WTC11 (cell line): ENCODE measurements around the gene HDAC7. TPM values are rescaled to one million over a fixed set of nuclear protein-coding genes. Genes with fewer than 3 reads are reported as not detected.

Source experiments
- ATAC-seq: fragments of 200-7000 bp; cut with Tn5 transposase; 2 replicates; pipeline ENCODE4 v1.10.0; 2021; ENCODE audit warnings: mild to moderate bottlenecking, moderate library complexity
- CTCF ChIA-PET: fragments of 300-600 bp; sonication (Branson Sonifier 250); formaldehyde crosslinking; loops from one replicate; lab custom pipeline; 2021; ENCODE audit warnings: antibody characterized with exemption; lab: Charles Lee
- POLR2A ChIA-PET: fragments of 350-600 bp; sonication (Branson Sonifier 250); formaldehyde crosslinking; loops from one replicate; lab custom pipeline; 2021; ENCODE audit warnings: antibody characterized with exemption; lab: Charles Lee
- DNase-seq: peaks from one replicate; pipeline ENCODE4 v3.0.0; 2021; ENCODE audit warnings: low spot score
- H3K27ac Mint-ChIP-seq: 2 replicates; pipeline ENCODE4 v1.8.0; 2021; ENCODE audit warnings: mixed read lengths
- H3K27me3 Mint-ChIP-seq: 2 replicates; pipeline ENCODE4 v1.8.0; 2021; ENCODE audit warnings: low read depth, mild to moderate bottlenecking, moderate library complexity, mixed read lengths
- H3K36me3 Mint-ChIP-seq: 2 replicates; pipeline ENCODE4 v1.8.0; 2021; ENCODE audit warnings: mixed read lengths
- H3K4me1 Mint-ChIP-seq: 2 replicates; pipeline ENCODE4 v1.8.0; 2022; ENCODE audit warnings: mixed read lengths
- H3K4me3 Mint-ChIP-seq: 2 replicates; pipeline ENCODE4 v1.8.0; 2021; ENCODE audit warnings: mild to moderate bottlenecking, moderate library complexity, mixed read lengths
- H3K9me3 Mint-ChIP-seq: 2 replicates; pipeline ENCODE4 v1.8.0; 2021; ENCODE audit warnings: mixed read lengths
- ESRRA ChIP-seq: sonication (generic); formaldehyde crosslinking; IDR thresholded peaks from 2 replicates; pipeline ENCODE4 v1.8.1; 2022; ENCODE audit warnings: mild to moderate bottlenecking, missing genetic modification reagents, borderline replicate concordance
- HMGA2 ChIP-seq: fragments of 250-450 bp; sonication (Bioruptor Pico); IDR thresholded peaks from 2 replicates; pipeline ENCODE4 v1.4.0; 2021; ENCODE audit warnings: mild to moderate bottlenecking, moderate library complexity
- JUN ChIP-seq: sonication (generic); formaldehyde crosslinking; IDR thresholded peaks from 2 replicates; pipeline ENCODE4 v1.8.0; 2023; ENCODE audit warnings: mild to moderate bottlenecking, missing genetic modification reagents
- NFATC4 ChIP-seq: fragments of 250-450 bp; sonication (Bioruptor Pico); IDR thresholded peaks from 2 replicates; pipeline ENCODE4 v1.9.0; 2021; ENCODE audit warnings: mild to moderate bottlenecking
- NR2C2 ChIP-seq: sonication (generic); formaldehyde crosslinking; IDR thresholded peaks from 2 replicates; pipeline ENCODE4 v1.8.0; 2022; ENCODE audit warnings: mild to moderate bottlenecking, missing genetic modification reagents
- OVOL2 ChIP-seq: fragments of 250-450 bp; sonication (Bioruptor Pico); IDR thresholded peaks from 2 replicates; pipeline ENCODE4 v1.9.0; 2021; ENCODE audit warnings: mild to moderate bottlenecking, borderline replicate concordance
- PRRX2 ChIP-seq: fragments of 250-450 bp; sonication (Bioruptor Pico); IDR thresholded peaks from 2 replicates; pipeline ENCODE4 v1.8.0; 2021; ENCODE audit warnings: mild to moderate bottlenecking
- SMAD3 ChIP-seq: sonication (generic); formaldehyde crosslinking; IDR thresholded peaks from 2 replicates; pipeline ENCODE4 v1.8.0; 2022; ENCODE audit warnings: missing genetic modification reagents, mild to moderate bottlenecking, borderline replicate concordance
- SMAD4 ChIP-seq: sonication (generic); formaldehyde crosslinking; IDR thresholded peaks from 2 replicates; pipeline ENCODE4 v1.8.0; 2022; ENCODE audit warnings: mild to moderate bottlenecking, missing genetic modification reagents
- TCF7 ChIP-seq: sonication (generic); formaldehyde crosslinking; IDR thresholded peaks from 2 replicates; pipeline ENCODE4 v1.8.0; 2022; ENCODE audit warnings: mild to moderate bottlenecking, low read depth, missing genetic modification reagents, moderate library complexity
- ZNF232 ChIP-seq: sonication (generic); formaldehyde crosslinking; IDR thresholded peaks from 2 replicates; pipeline ENCODE4 v1.8.0; 2022; ENCODE audit warnings: mild to moderate bottlenecking, missing genetic modification reagents
- total RNA-seq: library from RNA; stranded (reverse); gene quantifications from 3 replicates; pipeline ENCODE4 v1.2.3, GENCODE V29; 2021
- TF ChIP-seq, protein P1 (sequence below): sonication (generic); formaldehyde crosslinking; IDR thresholded peaks from 2 replicates; pipeline ENCODE4 v1.8.1; 2023; ENCODE audit warnings: mild to moderate bottlenecking, moderate library complexity, missing genetic modification reagents
- TF ChIP-seq, protein P2 (sequence below): sonication (generic); formaldehyde crosslinking; conservative IDR thresholded peaks from 2 replicates; pipeline ENCODE4 v1.8.1; 2022; ENCODE audit warnings: mild to moderate bottlenecking, missing genetic modification reagents
- TF ChIP-seq, protein P3 (sequence below): fragments of 250-450 bp; sonication (Bioruptor Pico); IDR thresholded peaks from 2 replicates; pipeline ENCODE4 v1.9.0; 2021; ENCODE audit warnings: mild to moderate bottlenecking
- TF ChIP-seq, protein P4 (sequence below): sonication (generic); formaldehyde crosslinking; IDR thresholded peaks from 2 replicates; pipeline ENCODE4 v1.8.1; 2022; ENCODE audit warnings: mild to moderate bottlenecking, moderate library complexity, missing genetic modification reagents
- TF ChIP-seq, protein P5 (sequence below): sonication (generic); formaldehyde crosslinking; IDR thresholded peaks from 2 replicates; pipeline ENCODE4 v1.8.1; 2022; ENCODE audit warnings: low read depth, missing genetic modification reagents, borderline replicate concordance
- TF ChIP-seq, protein P6 (sequence below): sonication (generic); formaldehyde crosslinking; IDR thresholded peaks from 2 replicates; pipeline ENCODE4 v1.8.1; 2022; ENCODE audit warnings: missing genetic modification reagents, borderline replicate concordance
- TF ChIP-seq, protein P7 (sequence below): fragments of 250-450 bp; sonication (Bioruptor Pico); IDR thresholded peaks from 2 replicates; pipeline ENCODE4 v1.9.0; 2021; ENCODE audit warnings: moderate library complexity, mild to moderate bottlenecking, inconsistent platforms, borderline replicate concordance

Gene HDAC7
- total RNA-seq, 1 experiment from 2014 or later = 111 TPM

DNA sequence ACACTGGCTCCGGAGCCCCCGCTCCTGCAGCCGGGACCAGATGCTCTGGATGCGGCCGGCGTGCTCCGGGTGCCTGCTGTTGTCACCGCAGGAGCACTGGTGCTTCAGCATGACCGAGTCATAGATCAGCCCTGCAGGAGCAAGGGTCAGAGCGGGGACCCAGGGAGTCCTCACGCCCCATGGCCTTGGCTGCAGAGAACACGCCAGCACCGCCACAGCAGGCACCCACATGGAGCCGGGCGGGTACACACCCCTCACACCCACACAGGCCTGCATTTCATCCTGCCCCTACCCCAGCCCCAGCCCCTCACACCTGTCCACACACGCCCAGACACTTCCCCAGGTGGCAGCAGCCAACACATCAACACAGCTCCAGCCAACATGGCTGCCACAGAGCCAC, 27.8 kb downstream of the HDAC7 start:
- H3K27me3 Mint-ChIP-seq = no peaks in the 10 kb centered on the region
- TF ChIP-seq PRRX2 (CRISPR knock-in tag) (no peak), JUN (CRISPR knock-in tag) (no peak), OVOL2 (no peak), NR2C2 (CRISPR knock-in tag) (no peak), ZNF232 (CRISPR knock-in tag) (no peak), ESRRA (CRISPR knock-in tag) (no peak), NFATC4 (CRISPR knock-in tag) (no peak), SMAD3 (CRISPR knock-in tag) (no peak), SMAD4 (no peak), TCF7 (CRISPR knock-in tag) (no peak), HMGA2 (CRISPR knock-in tag) (no peak)
- TF ChIP-seq, protein P1, sequence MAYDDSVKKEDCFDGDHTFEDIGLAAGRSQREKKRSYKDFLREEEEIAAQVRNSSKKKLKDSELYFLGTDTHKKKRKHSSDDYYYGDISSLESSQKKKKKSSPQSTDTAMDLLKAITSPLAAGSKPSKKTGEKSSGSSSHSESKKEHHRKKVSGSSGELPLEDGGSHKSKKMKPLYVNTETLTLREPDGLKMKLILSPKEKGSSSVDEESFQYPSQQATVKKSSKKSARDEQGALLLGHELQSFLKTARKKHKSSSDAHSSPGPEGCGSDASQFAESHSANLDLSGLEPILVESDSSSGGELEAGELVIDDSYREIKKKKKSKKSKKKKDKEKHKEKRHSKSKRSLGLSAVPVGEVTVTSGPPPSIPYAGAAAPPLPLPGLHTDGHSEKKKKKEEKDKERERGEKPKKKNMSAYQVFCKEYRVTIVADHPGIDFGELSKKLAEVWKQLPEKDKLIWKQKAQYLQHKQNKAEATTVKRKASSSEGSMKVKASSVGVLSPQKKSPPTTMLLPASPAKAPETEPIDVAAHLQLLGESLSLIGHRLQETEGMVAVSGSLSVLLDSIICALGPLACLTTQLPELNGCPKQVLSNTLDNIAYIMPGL (CRISPR knock-in tag) = no peak
- TF ChIP-seq, protein P2, sequence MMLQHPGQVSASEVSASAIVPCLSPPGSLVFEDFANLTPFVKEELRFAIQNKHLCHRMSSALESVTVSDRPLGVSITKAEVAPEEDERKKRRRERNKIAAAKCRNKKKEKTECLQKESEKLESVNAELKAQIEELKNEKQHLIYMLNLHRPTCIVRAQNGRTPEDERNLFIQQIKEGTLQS (CRISPR knock-in tag) = no peak
- TF ChIP-seq, protein P3, sequence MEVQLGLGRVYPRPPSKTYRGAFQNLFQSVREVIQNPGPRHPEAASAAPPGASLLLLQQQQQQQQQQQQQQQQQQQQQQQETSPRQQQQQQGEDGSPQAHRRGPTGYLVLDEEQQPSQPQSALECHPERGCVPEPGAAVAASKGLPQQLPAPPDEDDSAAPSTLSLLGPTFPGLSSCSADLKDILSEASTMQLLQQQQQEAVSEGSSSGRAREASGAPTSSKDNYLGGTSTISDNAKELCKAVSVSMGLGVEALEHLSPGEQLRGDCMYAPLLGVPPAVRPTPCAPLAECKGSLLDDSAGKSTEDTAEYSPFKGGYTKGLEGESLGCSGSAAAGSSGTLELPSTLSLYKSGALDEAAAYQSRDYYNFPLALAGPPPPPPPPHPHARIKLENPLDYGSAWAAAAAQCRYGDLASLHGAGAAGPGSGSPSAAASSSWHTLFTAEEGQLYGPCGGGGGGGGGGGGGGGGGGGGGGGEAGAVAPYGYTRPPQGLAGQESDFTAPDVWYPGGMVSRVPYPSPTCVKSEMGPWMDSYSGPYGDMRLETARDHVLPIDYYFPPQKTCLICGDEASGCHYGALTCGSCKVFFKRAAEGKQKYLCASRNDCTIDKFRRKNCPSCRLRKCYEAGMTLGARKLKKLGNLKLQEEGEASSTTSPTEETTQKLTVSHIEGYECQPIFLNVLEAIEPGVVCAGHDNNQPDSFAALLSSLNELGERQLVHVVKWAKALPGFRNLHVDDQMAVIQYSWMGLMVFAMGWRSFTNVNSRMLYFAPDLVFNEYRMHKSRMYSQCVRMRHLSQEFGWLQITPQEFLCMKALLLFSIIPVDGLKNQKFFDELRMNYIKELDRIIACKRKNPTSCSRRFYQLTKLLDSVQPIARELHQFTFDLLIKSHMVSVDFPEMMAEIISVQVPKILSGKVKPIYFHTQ = no peak
- TF ChIP-seq, protein P4, sequence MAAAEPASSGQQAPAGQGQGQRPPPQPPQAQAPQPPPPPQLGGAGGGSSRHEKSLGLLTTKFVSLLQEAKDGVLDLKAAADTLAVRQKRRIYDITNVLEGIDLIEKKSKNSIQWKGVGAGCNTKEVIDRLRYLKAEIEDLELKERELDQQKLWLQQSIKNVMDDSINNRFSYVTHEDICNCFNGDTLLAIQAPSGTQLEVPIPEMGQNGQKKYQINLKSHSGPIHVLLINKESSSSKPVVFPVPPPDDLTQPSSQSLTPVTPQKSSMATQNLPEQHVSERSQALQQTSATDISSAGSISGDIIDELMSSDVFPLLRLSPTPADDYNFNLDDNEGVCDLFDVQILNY = no peak
- TF ChIP-seq, protein P5, sequence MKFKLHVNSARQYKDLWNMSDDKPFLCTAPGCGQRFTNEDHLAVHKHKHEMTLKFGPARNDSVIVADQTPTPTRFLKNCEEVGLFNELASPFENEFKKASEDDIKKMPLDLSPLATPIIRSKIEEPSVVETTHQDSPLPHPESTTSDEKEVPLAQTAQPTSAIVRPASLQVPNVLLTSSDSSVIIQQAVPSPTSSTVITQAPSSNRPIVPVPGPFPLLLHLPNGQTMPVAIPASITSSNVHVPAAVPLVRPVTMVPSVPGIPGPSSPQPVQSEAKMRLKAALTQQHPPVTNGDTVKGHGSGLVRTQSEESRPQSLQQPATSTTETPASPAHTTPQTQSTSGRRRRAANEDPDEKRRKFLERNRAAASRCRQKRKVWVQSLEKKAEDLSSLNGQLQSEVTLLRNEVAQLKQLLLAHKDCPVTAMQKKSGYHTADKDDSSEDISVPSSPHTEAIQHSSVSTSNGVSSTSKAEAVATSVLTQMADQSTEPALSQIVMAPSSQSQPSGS (CRISPR knock-in tag) = no peak
- TF ChIP-seq, protein P6, sequence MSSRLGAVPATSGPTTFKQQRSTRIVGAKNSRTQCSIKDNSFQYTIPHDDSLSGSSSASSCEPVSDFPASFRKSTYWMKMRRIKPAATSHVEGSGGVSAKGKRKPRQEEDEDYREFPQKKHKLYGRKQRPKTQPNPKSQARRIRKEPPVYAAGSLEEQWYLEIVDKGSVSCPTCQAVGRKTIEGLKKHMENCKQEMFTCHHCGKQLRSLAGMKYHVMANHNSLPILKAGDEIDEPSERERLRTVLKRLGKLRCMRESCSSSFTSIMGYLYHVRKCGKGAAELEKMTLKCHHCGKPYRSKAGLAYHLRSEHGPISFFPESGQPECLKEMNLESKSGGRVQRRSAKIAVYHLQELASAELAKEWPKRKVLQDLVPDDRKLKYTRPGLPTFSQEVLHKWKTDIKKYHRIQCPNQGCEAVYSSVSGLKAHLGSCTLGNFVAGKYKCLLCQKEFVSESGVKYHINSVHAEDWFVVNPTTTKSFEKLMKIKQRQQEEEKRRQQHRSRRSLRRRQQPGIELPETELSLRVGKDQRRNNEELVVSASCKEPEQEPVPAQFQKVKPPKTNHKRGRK (CRISPR knock-in tag) = no peak
- TF ChIP-seq, protein P7, sequence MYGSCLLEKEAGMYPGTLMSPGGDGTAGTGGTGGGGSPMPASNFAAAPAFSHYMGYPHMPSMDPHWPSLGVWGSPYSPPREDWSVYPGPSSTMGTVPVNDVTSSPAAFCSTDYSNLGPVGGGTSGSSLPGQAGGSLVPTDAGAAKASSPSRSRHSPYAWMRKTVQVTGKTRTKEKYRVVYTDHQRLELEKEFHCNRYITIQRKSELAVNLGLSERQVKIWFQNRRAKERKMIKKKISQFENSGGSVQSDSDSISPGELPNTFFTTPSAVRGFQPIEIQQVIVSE (CRISPR knock-in tag) = no peak
- ChIA-PET POLR2A (no interaction called here), CTCF (interaction anchor here (4.2 to 14.9 kb wide), 2 partner anchors 44 to 46 kb away, joined by 36 to 408 read pairs; no protein-coding TSS in a partner anchor)
- peak overlapping the region; percentile 72; the same call in 1 of the 2 replicates for H3K27ac Mint-ChIP-seq
- no peaks in the 10 kb centered on the region for H3K9me3 Mint-ChIP-seq
- DNase-seq (no peak), ATAC-seq (no peak)
- no peaks in the 10 kb centered on the region for H3K4me1 Mint-ChIP-seq
- no peak overlapping the region for H3K4me3 Mint-ChIP-seq
- H3K36me3 Mint-ChIP-seq = peaks cover 44% of the 10 kb centered on the region
